ENCODE results near the gene SNAI3. TPM values are rescaled to one million over a fixed set of nuclear protein-coding genes. Genes with fewer than 3 reads are reported as not detected.

The SNAI3 gene
- total RNA-seq, 1 donor from 2014 or later = not detected

- DNase-seq (ENCODE audit: extremely low spot score in 2 of 2) = no peak
- TF ChIP-seq POLR2A (IDR thresholded peaks at IDR 0.05) (no peak), CTCF (IDR thresholded peaks at IDR 0.05) (no peak), POLR2AphosphoS5 (IDR thresholded peaks at IDR 0.05; ENCODE audit: insufficient read depth in 1 of 2, low read depth in 1 of 2) (no peak)
- no peaks in the 10 kb centered on the region for H3K36me3 ChIP-seq
- H3K4me1 ChIP-seq = peaks cover 18% of the 10 kb centered on the region
- intact Hi-C loops (cut with DNase I) = no loop called here
- no peaks in the 10 kb centered on the region for H3K9me3 ChIP-seq
- H3K27ac ChIP-seq = no peak overlapping the region
- H3K4me3 ChIP-seq = no peak overlapping the region
- H3K27me3 ChIP-seq = no peaks in the 10 kb centered on the region
These were observed 40.4 kb downstream of the SNAI3 start for GRCh38 chr16:88645941-88646340.

- intact Hi-C loops (cut with DNase I) = no loop called here
- Histone ChIP-seq H3K27me3 (no peaks in the 10 kb centered on the region), H3K36me3 (no peaks in the 10 kb centered on the region), H3K4me3 (no peak overlapping the region), H3K9me3 (no peaks in the 10 kb centered on the region), H3K27ac (no peak overlapping the region), H3K4me1 (peaks cover 14% of the 10 kb centered on the region)
- no peak for DNase-seq (ENCODE audit: extremely low spot score in 2 of 2)
- TF ChIP-seq CTCF (IDR thresholded peaks at IDR 0.05) (no peak), POLR2A (IDR thresholded peaks at IDR 0.05) (no peak), POLR2AphosphoS5 (IDR thresholded peaks at IDR 0.05; ENCODE audit: insufficient read depth in 1 of 2, low read depth in 1 of 2) (no peak)
These were observed 40.9 kb downstream of the SNAI3 start for GRCh38 chr16:88645455-88645854.

GRCh38 chr16:88643644-88643932 is 42.7 kb downstream of the SNAI3 start:
- Histone ChIP-seq H3K27me3 (peaks cover 7% of the 10 kb centered on the region), H3K9me3 (no peaks in the 10 kb centered on the region), H3K27ac (no peak overlapping the region), H3K36me3 (no peaks in the 10 kb centered on the region), H3K4me1 (no peaks in the 10 kb centered on the region), H3K4me3 (no peak overlapping the region)
- DNase-seq (ENCODE audit: extremely low spot score in 2 of 2) = no peak
- TF ChIP-seq POLR2AphosphoS5 (IDR thresholded peaks at IDR 0.05; ENCODE audit: insufficient read depth in 1 of 2, low read depth in 1 of 2) (no peak), POLR2A (IDR thresholded peaks at IDR 0.05) (no peak), CTCF (IDR thresholded peaks at IDR 0.05) (no peak)
- intact Hi-C loops (cut with DNase I) = no loop called here

GRCh38 chr16:88642881-88643643 is 43.2 kb downstream of the SNAI3 start:
- Histone ChIP-seq H3K27me3 (peaks cover 7% of the 10 kb centered on the region), H3K36me3 (no peaks in the 10 kb centered on the region), H3K4me3 (no peak overlapping the region), H3K9me3 (no peaks in the 10 kb centered on the region), H3K27ac (no peak overlapping the region), H3K4me1 (no peaks in the 10 kb centered on the region)
- no peak for DNase-seq (ENCODE audit: extremely low spot score in 2 of 2)
- intact Hi-C loops (cut with DNase I) = no loop called here
- TF ChIP-seq POLR2AphosphoS5 (IDR thresholded peaks at IDR 0.05; ENCODE audit: insufficient read depth in 1 of 2, low read depth in 1 of 2) = no peak
- no peak for TF ChIP-seq POLR2A (IDR thresholded peaks at IDR 0.05)
- no peak for TF ChIP-seq CTCF (IDR thresholded peaks at IDR 0.05)

- intact Hi-C loops (cut with DNase I) = no loop called here
- H3K4me1 ChIP-seq = no peaks in the 10 kb centered on the region
- no peak for TF ChIP-seq CTCF (IDR thresholded peaks at IDR 0.05)
- TF ChIP-seq POLR2A (IDR thresholded peaks at IDR 0.05) = no peak
- no peak for TF ChIP-seq POLR2AphosphoS5 (IDR thresholded peaks at IDR 0.05; ENCODE audit: insufficient read depth in 1 of 2, low read depth in 1 of 2)
These were observed 45.6 kb downstream of the SNAI3 start for GRCh38 chr16:88640498-88641247.

More at GRCh38 chr16:88640498-88641247, 45.6 kb downstream of the SNAI3 start:
- peaks cover 12% of the 10 kb centered on the region for H3K27me3 ChIP-seq
- no peaks in the 10 kb centered on the region for H3K9me3 ChIP-seq
- no peak for DNase-seq (ENCODE audit: extremely low spot score in 2 of 2)
- no peaks in the 10 kb centered on the region for H3K36me3 ChIP-seq
- no peak overlapping the region for H3K27ac ChIP-seq
- H3K4me3 ChIP-seq = no peak overlapping the region
